ENCODE measurements around the gene CST9.

- TF ChIP-seq POLR2A (IDR thresholded peaks at IDR 0.05; ENCODE audit: borderline replicate concordance, extremely low read depth, insufficient read depth, insufficient read length): no peak
- no peak for TF ChIP-seq CTCF (IDR thresholded peaks at IDR 0.05 in 2 of 3, conservative IDR thresholded peaks at IDR 0.05 in 1 of 3; ENCODE audit: borderline replicate concordance in 1 of 3, insufficient read depth in 1 of 3, low read depth in 2 of 3, low read length in 2 of 3)
Observed at GRCh38 chr20:23574977-23575376, 30.7 kb downstream of the CST9 start.

Measured in HCT116 (cell line).